HepG2 (cell line): ENCODE results near the gene SNX22. TPM values are rescaled to one million over a fixed set of nuclear protein-coding genes. Genes with fewer than 3 reads are reported as not detected.

Experiments
- ATAC-seq: fragments of 200-7000 bp; cut with Tn5 transposase; 3 replicates; pipeline ENCODE4 v1.9.1; 2020; ENCODE audit warnings: mild to moderate bottlenecking, moderate library complexity
- BruUV-seq: library from RNA; stranded (reverse); fragments of 400-500 nt; replicated peaks from 2 replicates; lab custom pipeline; 2021; lab: Mats Ljungman, UMichigan
- CTCF ChIA-PET: fragments of 300-600 bp; formaldehyde crosslinking; extraction: SDS; loops from one replicate; lab custom pipeline; 2021; ENCODE audit warnings: low total read pairs, inconsistent platforms, low intra/inter-chr PET ratio; lab: Yijun Ruan, JAX
- POLR2A ChIA-PET: fragments of 350-600 bp; sonication (Branson Sonifier 250); formaldehyde crosslinking; loops from one replicate; lab custom pipeline; 2020; ENCODE audit warnings: antibody characterized with exemption, inconsistent platforms; lab: Yijun Ruan, JAX
- DNase-seq: peaks from one replicate; pipeline ENCODE4 v3.0.0-alpha.2; 2015; ENCODE audit warnings: low spot score
- FAIRE-seq: peaks from 3 replicates; lab custom pipeline; 2011; peaks lifted over from hg19 to GRCh38; lab: Jason Lieb, UNC
- H2AFZ ChIP-seq: one replicate; pipeline ENCODE4 v1.6.1; 2011; ENCODE audit warnings: low read length, inconsistent platforms
- H3K27ac ChIP-seq: fragments of 300-600 bp; 3 replicates; pipeline ENCODE4 v1.8.0; 2011; ENCODE audit warnings: mixed run types, mild to moderate bottlenecking, mixed read lengths, low read length, inconsistent platforms; ENCODE audit not compliant: insufficient read depth; ENCODE audit errors: extremely low read length
- H3K27me3 ChIP-seq, 2 experiments: fragments of 200-600 bp in 1 of 2; 2 replicates in 1 of 2; 3 replicates in 1 of 2; pipeline versions ENCODE4 v1.6.0 to v1.8.0; 2011; ENCODE audit warnings: low read length in 2 of 2, mild to moderate bottlenecking in 2 of 2, moderate library complexity in 2 of 2, inconsistent platforms in 1 of 2; ENCODE audit not compliant: insufficient read depth in 2 of 2, control insufficient read depth in 1 of 2
- H3K36me3 ChIP-seq, 2 experiments: fragments of 200-600 bp in 1 of 2; replicated peaks in 1 of 2; 2 replicates in 1 of 2; 3 replicates in 1 of 2; pipeline versions ENCODE4 v1.5.1 to v1.8.0; 2011; ENCODE audit warnings: low read length in 2 of 2, inconsistent platforms in 1 of 2; ENCODE audit not compliant: insufficient read depth in 2 of 2, control insufficient read depth in 1 of 2
- H3K4me1 ChIP-seq: 2 replicates; pipeline ENCODE4 v1.5.1; 2012; ENCODE audit warnings: low read length, inconsistent platforms; ENCODE audit not compliant: insufficient read depth
- H3K4me2 ChIP-seq: 2 replicates; pipeline ENCODE4 v1.6.0; 2011; ENCODE audit warnings: low read depth, low read length, inconsistent platforms
- H3K4me3 ChIP-seq, 3 experiments: fragments of 200-600 bp in 1 of 3; sonication (generic), shearing (Covaris generic) in 1 of 3; replicated peaks in 1 of 3; 2 replicates each; pipeline ENCODE4 v1.5.1; 2011 to 2016; ENCODE audit warnings: low read length in 3 of 3, inconsistent platforms in 2 of 3, low read depth in 2 of 3, mild to moderate bottlenecking in 2 of 3, control low read depth in 1 of 3, mixed read lengths in 1 of 3; ENCODE audit not compliant: insufficient read depth in 1 of 3
- H3K79me2 ChIP-seq: one replicate; pipeline ENCODE4 v1.6.1; 2011; ENCODE audit warnings: low read length, inconsistent platforms; ENCODE audit not compliant: insufficient read depth
- H3K9ac ChIP-seq: 2 replicates; pipeline ENCODE4 v1.6.0; 2011; ENCODE audit warnings: mild to moderate bottlenecking, low read depth, low read length, inconsistent platforms; ENCODE audit not compliant: insufficient read depth
- H3K9me3 ChIP-seq: 2 replicates; pipeline ENCODE4 v1.5.1; 2012; ENCODE audit warnings: mild to moderate bottlenecking, low read length
- H4K20me1 ChIP-seq: 2 replicates; pipeline ENCODE4 v1.6.0; 2011; ENCODE audit warnings: inconsistent platforms, mild to moderate bottlenecking, low read length, moderate library complexity; ENCODE audit not compliant: insufficient read depth
- CHD4 ChIP-seq: fragments of 200-600 bp; sonication (generic); IDR thresholded peaks from 2 replicates; pipeline ENCODE4 v1.7.0; 2017; ENCODE audit warnings: mild to moderate bottlenecking, low read length, borderline replicate concordance
- CREM ChIP-seq, 2 experiments: sonication (generic) in 1 of 2; formaldehyde crosslinking in 1 of 2; IDR thresholded peaks; 2 replicates each; pipeline versions ENCODE4 v1.4.0 to v1.6.1; 2016 to 2020; ENCODE audit warnings: antibody characterized with exemption in 1 of 2, mild to moderate bottlenecking in 1 of 2, missing genetic modification reagents in 1 of 2
- FOXP1 ChIP-seq, 2 experiments: fragments of 450-650 bp in 1 of 2; IDR thresholded peaks; 2 replicates each; pipeline ENCODE4 v1.6.1; 2017 to 2018; ENCODE audit warnings: antibody characterized with exemption in 1 of 2
- NCOA2 ChIP-seq: sonication (generic); formaldehyde crosslinking; IDR thresholded peaks from 2 replicates; pipeline ENCODE4 v1.8.0; 2022; ENCODE audit warnings: inconsistent platforms
- TBX3 ChIP-seq: fragments of 450-650 bp; IDR thresholded peaks from 2 replicates; pipeline ENCODE4 v1.6.1; 2017; ENCODE audit warnings: antibody characterized with exemption, mild to moderate bottlenecking, inconsistent platforms, borderline replicate concordance
- TMF1 ChIP-seq: sonication (generic); formaldehyde crosslinking; IDR thresholded peaks from 2 replicates; pipeline ENCODE4 v1.8.1; 2022; ENCODE audit warnings: low read depth, missing genetic modification reagents
- ZNF207 ChIP-seq: fragments of 450-650 bp; IDR thresholded peaks from 2 replicates; pipeline ENCODE4 v1.6.1; 2016; ENCODE audit warnings: antibody characterized with exemption, borderline replicate concordance
- ZZZ3 ChIP-seq: sonication (generic); formaldehyde crosslinking; IDR thresholded peaks from 2 replicates; pipeline ENCODE4 v1.4.0; 2020; ENCODE audit warnings: missing genetic modification reagents, mild to moderate bottlenecking, borderline replicate concordance
- WGBS: methylation state at CpG from one replicate; pipeline ENCODE4 v1.1.6; 2017; ENCODE audit warnings: low lambda C conversion rate; 5-methylcytosine and 5-hydroxymethylcytosine counted together
- in situ Hi-C: cut with HindIII; loops from 2 replicates; pipeline ENCODE4 v1.10.0; 2017; ENCODE audit warnings: low pct_unique_long_range_greater_than_20kb; ENCODE audit not compliant: extremely low pct_ligation_motif_present
- intact Hi-C: fragments of 100-400 bp; cut with micrococcal nuclease; formaldehyde crosslinking; loops from one replicate; pipeline ENCODE4 v1.10.0; 2022; ENCODE audit not compliant: unreplicated experiment
- polyA plus RNA-seq, 8 experiments: library from polyadenylated mRNA; depleted of rRNA in 3 of 8; stranded (reverse) in 7 of 8; unstranded in 1 of 8; fragments of >200 nt; fragmentation: Illumina TruSeq in 4 of 8; extraction: Trizol in 4 of 8; gene quantifications; 2 replicates each; pipeline versions ENCODE4 v1.2.1 to v1.2.3, GENCODE V29; 2011 to 2016; ENCODE audit warnings: low read depth in 4 of 8, missing spikeins in 1 of 8, mixed read lengths in 1 of 8; ENCODE audit not compliant: insufficient read depth in 1 of 8
- total RNA-seq, 5 experiments: library from RNA; depleted of rRNA; stranded (reverse); fragments of >200 nt; fragmentation: Illumina TruSeq; extraction: Trizol; gene quantifications; 2 replicates each; pipeline ENCODE4 v1.2.3, GENCODE V29; 2016; ENCODE audit warnings: low read depth in 1 of 5
- TF ChIP-seq, protein P1 (sequence below): IDR thresholded peaks from 2 replicates; pipeline ENCODE4 v1.6.1; 2016; ENCODE audit warnings: low read depth
- TF ChIP-seq, protein P2 (sequence below): sonication (generic); formaldehyde crosslinking; IDR thresholded peaks from 2 replicates; pipeline ENCODE4 v1.4.0; 2020; ENCODE audit warnings: missing genetic modification reagents
- TF ChIP-seq, protein P3 (sequence below): sonication (generic); formaldehyde crosslinking; IDR thresholded peaks from 2 replicates; pipeline ENCODE4 v1.4.0; 2020; ENCODE audit warnings: missing genetic modification reagents, mild to moderate bottlenecking, borderline replicate concordance
- TF ChIP-seq, protein P4 (sequence below): sonication (generic); formaldehyde crosslinking; IDR thresholded peaks from 2 replicates; pipeline ENCODE4 v1.8.1; 2023; ENCODE audit warnings: missing genetic modification reagents, inconsistent platforms, borderline replicate concordance

Gene SNX22
- total and polyA plus RNA-seq, 2 of the 13 experiments (the other 11 are each of a cell fraction or from before 2014, with no cell fraction given) = 2.3 to 5.5 TPM

DNA sequence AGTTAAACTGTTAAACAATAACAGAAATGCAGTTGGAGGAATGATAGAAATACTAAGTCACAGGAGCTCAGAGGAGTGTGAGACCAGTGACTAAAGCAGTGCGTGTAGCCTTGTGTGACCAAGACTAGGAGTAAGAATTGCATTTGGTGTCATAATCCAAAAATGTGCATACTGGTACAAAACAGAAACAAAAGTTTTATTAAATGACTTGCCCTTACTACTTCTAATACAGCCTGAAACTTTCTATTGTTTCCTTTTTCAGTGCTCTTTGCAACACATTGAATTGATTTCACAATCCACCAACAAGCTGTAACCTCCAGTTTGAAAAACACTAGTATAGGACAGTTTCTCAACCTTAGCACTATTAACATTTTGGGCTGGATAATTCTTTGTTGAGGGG lies 38.6 kb upstream of the SNX22 start (continued):
- TF ChIP-seq CHD4 = no peak
- TF ChIP-seq ZZZ3 (CRISPR knock-in tag) = no peak
- TF ChIP-seq, protein P1, sequence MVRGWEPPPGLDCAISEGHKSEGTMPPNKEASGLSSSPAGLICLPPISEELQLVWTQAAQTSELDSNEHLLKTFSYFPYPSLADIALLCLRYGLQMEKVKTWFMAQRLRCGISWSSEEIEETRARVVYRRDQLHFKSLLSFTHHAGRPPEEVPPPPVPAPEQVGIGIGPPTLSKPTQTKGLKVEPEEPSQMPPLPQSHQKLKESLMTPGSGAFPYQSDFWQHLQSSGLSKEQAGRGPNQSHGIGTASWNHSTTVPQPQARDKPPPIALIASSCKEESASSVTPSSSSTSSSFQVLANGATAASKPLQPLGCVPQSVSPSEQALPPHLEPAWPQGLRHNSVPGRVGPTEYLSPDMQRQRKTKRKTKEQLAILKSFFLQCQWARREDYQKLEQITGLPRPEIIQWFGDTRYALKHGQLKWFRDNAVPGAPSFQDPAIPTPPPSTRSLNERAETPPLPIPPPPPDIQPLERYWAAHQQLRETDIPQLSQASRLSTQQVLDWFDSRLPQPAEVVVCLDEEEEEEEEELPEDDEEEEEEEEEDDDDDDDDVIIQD (CRISPR knock-in tag) = no peak
- TF ChIP-seq, protein P2, sequence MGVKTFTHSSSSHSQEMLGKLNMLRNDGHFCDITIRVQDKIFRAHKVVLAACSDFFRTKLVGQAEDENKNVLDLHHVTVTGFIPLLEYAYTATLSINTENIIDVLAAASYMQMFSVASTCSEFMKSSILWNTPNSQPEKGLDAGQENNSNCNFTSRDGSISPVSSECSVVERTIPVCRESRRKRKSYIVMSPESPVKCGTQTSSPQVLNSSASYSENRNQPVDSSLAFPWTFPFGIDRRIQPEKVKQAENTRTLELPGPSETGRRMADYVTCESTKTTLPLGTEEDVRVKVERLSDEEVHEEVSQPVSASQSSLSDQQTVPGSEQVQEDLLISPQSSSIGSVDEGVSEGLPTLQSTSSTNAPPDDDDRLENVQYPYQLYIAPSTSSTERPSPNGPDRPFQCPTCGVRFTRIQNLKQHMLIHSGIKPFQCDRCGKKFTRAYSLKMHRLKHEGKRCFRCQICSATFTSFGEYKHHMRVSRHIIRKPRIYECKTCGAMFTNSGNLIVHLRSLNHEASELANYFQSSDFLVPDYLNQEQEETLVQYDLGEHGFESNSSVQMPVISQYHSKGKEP (CRISPR knock-in tag) = no peak

DNA sequence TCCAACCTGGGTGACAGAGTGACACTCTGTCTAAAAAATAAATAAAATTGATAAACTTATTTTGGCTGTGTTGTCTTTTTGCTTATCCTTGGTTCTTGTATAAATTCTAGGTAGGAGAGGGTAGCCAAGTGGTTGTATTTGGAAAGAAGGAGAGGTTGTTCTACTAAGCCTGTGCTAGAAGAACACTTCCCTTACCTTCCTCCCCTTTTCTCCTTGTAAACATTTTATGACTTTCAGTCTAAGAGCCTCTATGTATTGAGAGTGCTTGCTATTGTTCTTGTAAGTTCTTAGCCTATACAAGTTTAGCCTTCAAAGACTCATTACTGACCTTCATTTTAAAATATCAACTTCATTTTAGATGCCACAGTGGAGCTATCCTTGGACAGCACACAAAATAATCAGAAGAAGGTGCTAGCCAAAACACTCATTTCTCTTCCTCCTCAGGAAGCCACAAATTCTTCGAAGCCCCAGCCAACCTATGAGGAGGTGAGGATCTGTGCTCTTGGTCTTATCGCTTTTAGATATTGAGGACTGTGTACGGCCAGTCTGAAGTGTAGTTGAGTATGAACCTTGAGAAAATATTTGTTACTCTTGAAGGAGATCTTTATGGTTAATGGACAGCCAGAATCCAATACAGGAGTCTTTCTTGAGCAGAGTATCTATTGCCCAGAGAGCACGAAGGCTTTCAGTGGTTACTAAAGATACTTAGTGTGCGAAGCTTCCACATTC lies 33.6 kb upstream of the SNX22 start:
- no peaks in the 10 kb centered on the region for H4K20me1 ChIP-seq
- no peak for DNase-seq
- H3K79me2 ChIP-seq = peaks cover 3% of the 10 kb centered on the region
- H3K36me3 ChIP-seq = peaks cover 21 to 89% of the 10 kb centered on the region in 2 experiments
- no peak for TF ChIP-seq ZNF207
- TF ChIP-seq TMF1 (CRISPR knock-in tag) = no peak
- TF ChIP-seq NCOA2 = no peak
- TF ChIP-seq, protein P3, sequence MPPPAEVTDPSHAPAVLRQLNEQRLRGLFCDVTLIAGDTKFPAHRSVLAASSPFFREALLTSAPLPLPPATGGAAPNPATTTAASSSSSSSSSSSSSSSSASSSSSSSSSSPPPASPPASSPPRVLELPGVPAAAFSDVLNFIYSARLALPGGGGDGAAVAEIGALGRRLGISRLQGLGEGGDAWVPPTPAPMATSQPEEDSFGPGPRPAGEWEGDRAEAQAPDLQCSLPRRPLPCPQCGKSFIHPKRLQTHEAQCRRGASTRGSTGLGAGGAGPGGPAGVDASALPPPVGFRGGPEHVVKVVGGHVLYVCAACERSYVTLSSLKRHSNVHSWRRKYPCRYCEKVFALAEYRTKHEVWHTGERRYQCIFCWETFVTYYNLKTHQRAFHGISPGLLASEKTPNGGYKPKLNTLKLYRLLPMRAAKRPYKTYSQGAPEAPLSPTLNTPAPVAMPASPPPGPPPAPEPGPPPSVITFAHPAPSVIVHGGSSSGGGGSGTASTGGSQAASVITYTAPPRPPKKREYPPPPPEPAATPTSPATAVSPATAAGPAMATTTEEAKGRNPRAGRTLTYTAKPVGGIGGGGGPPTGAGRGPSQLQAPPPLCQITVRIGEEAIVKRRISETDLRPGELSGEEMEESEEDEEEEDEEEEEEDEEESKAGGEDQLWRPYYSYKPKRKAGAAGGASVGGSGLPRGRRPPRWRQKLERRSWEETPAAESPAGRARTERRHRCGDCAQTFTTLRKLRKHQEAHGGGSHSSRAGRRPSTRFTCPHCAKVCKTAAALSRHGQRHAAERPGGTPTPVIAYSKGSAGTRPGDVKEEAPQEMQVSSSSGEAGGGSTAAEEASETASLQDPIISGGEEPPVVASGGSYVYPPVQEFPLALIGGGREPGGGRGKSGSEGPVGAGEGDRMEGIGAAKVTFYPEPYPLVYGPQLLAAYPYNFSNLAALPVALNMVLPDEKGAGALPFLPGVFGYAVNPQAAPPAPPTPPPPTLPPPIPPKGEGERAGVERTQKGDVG (CRISPR knock-in tag) = no peak
- no peak for TF ChIP-seq CREM (IDR thresholded peaks at IDR 0.05)
- no peak for TF ChIP-seq CREM (CRISPR knock-in tag; IDR thresholded peaks at IDR 0.05)
- TF ChIP-seq FOXP1 (IDR thresholded peaks at IDR 0.05) = no peak
- TF ChIP-seq FOXP1 (CRISPR knock-in tag; IDR thresholded peaks at IDR 0.05) = no peak
- TF ChIP-seq TBX3 = no peak
- TF ChIP-seq, protein P4, sequence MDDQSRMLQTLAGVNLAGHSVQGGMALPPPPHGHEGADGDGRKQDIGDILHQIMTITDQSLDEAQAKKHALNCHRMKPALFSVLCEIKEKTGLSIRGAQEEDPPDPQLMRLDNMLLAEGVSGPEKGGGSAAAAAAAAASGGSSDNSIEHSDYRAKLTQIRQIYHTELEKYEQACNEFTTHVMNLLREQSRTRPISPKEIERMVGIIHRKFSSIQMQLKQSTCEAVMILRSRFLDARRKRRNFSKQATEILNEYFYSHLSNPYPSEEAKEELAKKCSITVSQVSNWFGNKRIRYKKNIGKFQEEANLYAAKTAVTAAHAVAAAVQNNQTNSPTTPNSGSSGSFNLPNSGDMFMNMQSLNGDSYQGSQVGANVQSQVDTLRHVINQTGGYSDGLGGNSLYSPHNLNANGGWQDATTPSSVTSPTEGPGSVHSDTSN (CRISPR knock-in tag) = no peak
- BruUV-seq = no TSS peak
- H3K4me1 ChIP-seq = peaks cover 3% of the 10 kb centered on the region
- ChIA-PET POLR2A (no interaction called here), CTCF (no interaction called here)
- intact Hi-C loops (no loop called here), in situ Hi-C loops (no loop called here)
- H3K4me2 ChIP-seq = no peak overlapping the region
- H3K27me3 ChIP-seq = no peaks in the 10 kb centered on the region
- no peak overlapping the region for H3K9ac ChIP-seq
- ATAC-seq = no peak
- no peak overlapping the region for H3K27ac ChIP-seq
- H3K9me3 ChIP-seq = no peaks in the 10 kb centered on the region
- H3K4me3 ChIP-seq = no peak overlapping the region
- no peak overlapping the region for H2AFZ ChIP-seq
- no peak for FAIRE-seq
- 98% methylated on average over 5 of the region's 5 CpGs for WGBS
